ENCODE measurements around the gene MOAP1.
A peak's percentile ranks its signal among the peaks of the same experiment; 100 is the strongest.
"Not testable (repeated sequence)": the region's sequence is repeated elsewhere in the genome, so short reads cannot be mapped to it uniquely, and the experiment has no call there.

Gene MOAP1

GRCh38 chr14:93201155-93201704 lies 16.5 kb upstream of the MOAP1 start:
- H3K4me3 ChIP-seq (ENCODE audit: low read length), result no peak overlapping the region
- TF ChIP-seq ZNF274 (IDR thresholded peaks at IDR 0.05; ENCODE audit: low read depth, low read length), result no peak

GRCh38 chr14:93200553-93200952 lies 15.9 kb upstream of the MOAP1 start:
- no peak for TF ChIP-seq ZNF274 (IDR thresholded peaks at IDR 0.05; ENCODE audit: low read depth, low read length)
- H3K4me3 ChIP-seq (ENCODE audit: low read length), result no peak overlapping the region

- no peak for TF ChIP-seq ZNF274 (IDR thresholded peaks at IDR 0.05; ENCODE audit: low read depth, low read length)
- no peak overlapping the region for H3K4me3 ChIP-seq (ENCODE audit: low read length)
Measured at GRCh38 chr14:93199031-93199430, 14.3 kb upstream of the MOAP1 start.

GRCh38 chr14:93195316-93195999 lies 10.8 kb upstream of the MOAP1 start:
- no peak overlapping the region for H3K4me3 ChIP-seq (ENCODE audit: low read length)
- no peak for TF ChIP-seq ZNF274 (IDR thresholded peaks at IDR 0.05; ENCODE audit: low read depth, low read length)

GRCh38 chr14:93186956-93187355 lies 2.3 kb upstream of the MOAP1 start:
- no peak for TF ChIP-seq ZNF274 (IDR thresholded peaks at IDR 0.05; ENCODE audit: low read depth, low read length)
- H3K4me3 ChIP-seq (ENCODE audit: low read length), result no peak overlapping the region

- TF ChIP-seq ZNF274 (IDR thresholded peaks at IDR 0.05; ENCODE audit: low read depth, low read length), result no peak
- H3K4me3 ChIP-seq (ENCODE audit: low read length), result no peak overlapping the region
Measured at GRCh38 chr14:93186466-93186865, 1.8 kb upstream of the MOAP1 start.

GRCh38 chr14:93185349-93185720 lies 638 bp upstream of the MOAP1 start:
- peak overlapping the region; percentile 100 for H3K4me3 ChIP-seq (ENCODE audit: low read length)
- TF ChIP-seq ZNF274 (IDR thresholded peaks at IDR 0.05; ENCODE audit: low read depth, low read length), result no peak

GRCh38 chr14:93183596-93184317 lies 940 bp downstream of the MOAP1 start:
- TF ChIP-seq ZNF274 (IDR thresholded peaks at IDR 0.05; ENCODE audit: low read depth, low read length), result no peak

GRCh38 chr14:93175492-93175891 lies 9.2 kb downstream of the MOAP1 start:
- H3K4me3 ChIP-seq (ENCODE audit: low read length), result no peak overlapping the region
- no peak for TF ChIP-seq ZNF274 (IDR thresholded peaks at IDR 0.05; ENCODE audit: low read depth, low read length)

More at GRCh38 chr14:93183596-93184317, 940 bp downstream of the MOAP1 start:
- peak overlapping the region; percentile 100 for H3K4me3 ChIP-seq (ENCODE audit: low read length)

GRCh38 chr14:93174731-93175130 lies 10.0 kb downstream of the MOAP1 start:
- not testable (repeated sequence) for H3K4me3 ChIP-seq (ENCODE audit: low read length)

GRCh38 chr14:93173943-93174395 lies 10.7 kb downstream of the MOAP1 start:
- H3K4me3 ChIP-seq (ENCODE audit: low read length), result no peak overlapping the region
- no peak for TF ChIP-seq ZNF274 (IDR thresholded peaks at IDR 0.05; ENCODE audit: low read depth, low read length)

- no peak for TF ChIP-seq ZNF274 (IDR thresholded peaks at IDR 0.05; ENCODE audit: low read depth, low read length)
- no peak overlapping the region for H3K4me3 ChIP-seq (ENCODE audit: low read length)
Measured at GRCh38 chr14:93171376-93171775, 13.3 kb downstream of the MOAP1 start.

- not testable (repeated sequence) for H3K4me3 ChIP-seq (ENCODE audit: low read length)
Measured at GRCh38 chr14:93170141-93170540, 14.6 kb downstream of the MOAP1 start.

GRCh38 chr14:93169619-93170018 lies 15.1 kb downstream of the MOAP1 start:
- not testable (repeated sequence) for H3K4me3 ChIP-seq (ENCODE audit: low read length)

- H3K4me3 ChIP-seq (ENCODE audit: low read length), result not testable (repeated sequence)
Measured at GRCh38 chr14:93168610-93169009, 16.1 kb downstream of the MOAP1 start.

GRCh38 chr14:93165271-93166265 lies 19.1 kb downstream of the MOAP1 start:
- H3K4me3 ChIP-seq (ENCODE audit: low read length), result not testable (repeated sequence)

Data from GM08714 (cell line).